Pancreas (tissue), 10 donors: ENCODE measurements around the gene SLC5A6. TPM values are rescaled to one million over a fixed set of nuclear protein-coding genes. Genes with fewer than 3 reads are reported as not detected.

ENCODE experiments used
- ATAC-seq, 4 donors: fragments of 200-7000 bp; cut with Tn5 transposase; one replicate each; pipeline versions ENCODE4 v1.8.0 to v1.9.1; 2020; ENCODE audit warnings: mild to moderate bottlenecking in 4 of 4, moderate library complexity in 4 of 4
- DNase-seq, 6 donors: peaks; one replicate each; pipeline ENCODE4 v3.0.0-alpha.2; 2020
- FAIRE-seq: peaks from 2 replicates; lab custom pipeline; 2012; peaks lifted over from hg19 to GRCh38; lab: Jason Lieb, UNC
- H3K27ac ChIP-seq, 4 donors: fragments of 200-600 bp; sonication (generic); 1 replicate in 3 of 4; 2 replicates in 1 of 4; pipeline versions ENCODE4 v1.5.0 to v1.8.0; 2020
- H3K27me3 ChIP-seq, 4 donors: fragments of 200-600 bp; one replicate each; pipeline ENCODE4 v1.8.0; 2021
- H3K36me3 ChIP-seq, 3 donors: fragments of 200-600 bp; sonication (generic) in 1 of 3; one replicate each; pipeline versions ENCODE4 v1.5.0 to v1.8.0; 2020 to 2021
- H3K4me1 ChIP-seq, 3 donors: fragments of 200-600 bp; one replicate each; pipeline ENCODE4 v1.8.0; 2021
- H3K4me3 ChIP-seq, 4 donors: fragments of 200-600 bp; sonication (generic) in 2 of 4; one replicate each; pipeline versions ENCODE4 v1.5.0 to v1.8.0; 2020 to 2021
- H3K9me3 ChIP-seq, 4 donors: fragments of 200-600 bp; one replicate each; pipeline ENCODE4 v1.8.0; 2021
- WGBS, 2 donors: extraction: QIAGEN DNeasy Blood & Tissue Kit; methylation state at CpG; one replicate each; pipeline ENCODE4 v1.1.7; 2013; 5-methylcytosine and 5-hydroxymethylcytosine counted together
- intact Hi-C, 3 donors: fragments of 100-400 bp; cut with DNase I; formaldehyde crosslinking; loops; one replicate each; pipeline versions ENCODE4 v1.11.1 to v1.14.2; 2022
- polyA plus RNA-seq, 2 donors: library from polyadenylated mRNA; stranded (reverse); fragments of 200-250 nt; gene quantifications; one replicate each; pipeline ENCODE4 v1.2.3, GENCODE V29; 2013
- total RNA-seq, 6 donors: library from RNA; stranded (reverse); fragmentation: NEBNext Ultra II Directional in 4 of 6; extraction: Animal tissue kit (Norgen Biotek cat#: 25700) in 4 of 6; gene quantifications; one replicate each; pipeline versions ENCODE4 v1.2.1 to v1.2.4, GENCODE V29; 2021 to 2023
- TF ChIP-seq, protein P1 (sequence below), 4 donors: fragments of 200-600 bp; sonication (generic) in 3 of 4; IDR thresholded peaks; one replicate each; pipeline versions ENCODE4 v1.5.0 to v1.8.0; 2021; ENCODE audit warnings: antibody characterized with exemption in 4 of 4
- donor health status: healthy with polysubstance abuse.
- donor health status: DM: no; HTN: no; CAD: no; lungs with moderate emphysema.
- donor health status: DM: no; HTN: no; CAD: no.
- donor health status: control.
- donor health status: control.
- donor health status: Bipolar disorder and iron deficiency.
- donor health status: DM: yes; HTN: yes; CAD: no.
- donor health status: DM: no; HTN: no; CAD: no.
- donor health status: DM: no; HTN: no; CAD: no.
- donor health status: DM: yes; HTN: yes; CAD: no.

SLC5A6 gene
- total and polyA plus RNA-seq, 8 donors, result 8.3 to 15.3 (median 14.7) TPM

DNA sequence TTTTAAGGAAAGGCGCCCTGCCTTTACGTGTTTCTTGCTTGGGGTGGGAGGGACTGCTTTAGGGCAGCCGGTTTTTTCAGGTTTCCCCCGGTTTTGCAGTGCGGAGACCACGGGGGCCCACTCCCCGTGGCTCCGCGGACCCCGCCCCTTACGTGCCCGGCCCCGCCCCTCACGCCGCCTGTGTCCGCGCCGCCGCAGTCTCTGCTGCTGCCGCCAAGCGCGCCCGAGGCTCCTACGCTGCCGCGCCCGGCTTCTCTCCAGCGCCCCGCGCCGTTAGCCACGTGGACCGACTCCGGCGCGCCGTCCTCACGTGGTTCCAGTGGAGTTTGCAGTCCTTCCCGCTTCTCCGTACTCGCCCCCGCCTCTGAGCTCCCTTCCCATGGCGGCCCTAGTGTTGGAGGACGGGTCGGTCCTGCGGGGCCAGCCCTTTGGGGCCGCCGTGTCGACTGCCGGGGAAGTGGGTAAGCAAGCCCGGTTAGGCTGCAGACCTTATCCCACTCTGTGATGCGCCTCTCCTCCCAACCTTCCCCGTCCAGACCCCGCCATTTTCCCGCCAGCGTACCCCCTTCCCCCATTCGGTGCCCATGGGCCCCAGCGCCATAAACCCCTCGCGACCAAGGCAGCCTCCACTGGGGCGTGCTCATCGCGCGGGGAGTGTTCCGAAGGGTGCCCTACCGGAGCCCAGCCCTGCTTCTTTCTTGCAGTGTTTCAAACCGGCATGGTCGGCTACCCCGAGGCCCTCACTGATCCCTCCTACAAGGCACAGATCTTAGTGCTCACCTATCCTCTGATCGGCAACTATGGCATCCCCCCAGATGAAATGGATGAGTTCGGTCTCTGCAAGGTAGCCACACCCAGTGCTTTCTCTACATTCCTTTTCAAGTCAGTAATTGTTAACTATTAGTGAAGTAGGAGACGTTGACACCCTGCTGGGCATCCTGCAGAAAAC, 5.4 kb upstream of the SLC5A6 start, which contains the start of gene CAD:
TSS of gene CAD (plus strand) at position 197 of the 949 bp plus-strand sequence. CDS start at position 380, 183 bp downstream.
- peak within 1 kb of the TSS; percentile 47 to 76 (median 66) for H3K4me3 ChIP-seq
- WGBS, 2 donors, result 1% methylated on average over 72 of the region's 72 CpGs
- H3K36me3 ChIP-seq, result no peaks in the 10 kb centered on the region
- H3K9me3 ChIP-seq, result no peaks in the 10 kb centered on the region
- peak within 1 kb of the TSS in 2 of 4 donors; percentile 7 to 45 for H3K27ac ChIP-seq
- FAIRE-seq (no peak), ATAC-seq (peak; percentile 91 to 97 (median 95)), DNase-seq (peak; percentile 75 to 94 (median 86))
- no peaks in the 10 kb centered on the region for H3K27me3 ChIP-seq
- intact Hi-C loops, result no loop called here
- H3K4me1 ChIP-seq, result peaks cover 7 to 17% (median 11%) of the 10 kb centered on the region in 3 donors
- TF ChIP-seq, protein P1, sequence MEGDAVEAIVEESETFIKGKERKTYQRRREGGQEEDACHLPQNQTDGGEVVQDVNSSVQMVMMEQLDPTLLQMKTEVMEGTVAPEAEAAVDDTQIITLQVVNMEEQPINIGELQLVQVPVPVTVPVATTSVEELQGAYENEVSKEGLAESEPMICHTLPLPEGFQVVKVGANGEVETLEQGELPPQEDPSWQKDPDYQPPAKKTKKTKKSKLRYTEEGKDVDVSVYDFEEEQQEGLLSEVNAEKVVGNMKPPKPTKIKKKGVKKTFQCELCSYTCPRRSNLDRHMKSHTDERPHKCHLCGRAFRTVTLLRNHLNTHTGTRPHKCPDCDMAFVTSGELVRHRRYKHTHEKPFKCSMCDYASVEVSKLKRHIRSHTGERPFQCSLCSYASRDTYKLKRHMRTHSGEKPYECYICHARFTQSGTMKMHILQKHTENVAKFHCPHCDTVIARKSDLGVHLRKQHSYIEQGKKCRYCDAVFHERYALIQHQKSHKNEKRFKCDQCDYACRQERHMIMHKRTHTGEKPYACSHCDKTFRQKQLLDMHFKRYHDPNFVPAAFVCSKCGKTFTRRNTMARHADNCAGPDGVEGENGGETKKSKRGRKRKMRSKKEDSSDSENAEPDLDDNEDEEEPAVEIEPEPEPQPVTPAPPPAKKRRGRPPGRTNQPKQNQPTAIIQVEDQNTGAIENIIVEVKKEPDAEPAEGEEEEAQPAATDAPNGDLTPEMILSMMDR (IDR thresholded peaks at IDR 0.05), result peak in 1 of 4 donors; percentile 11

DNA sequence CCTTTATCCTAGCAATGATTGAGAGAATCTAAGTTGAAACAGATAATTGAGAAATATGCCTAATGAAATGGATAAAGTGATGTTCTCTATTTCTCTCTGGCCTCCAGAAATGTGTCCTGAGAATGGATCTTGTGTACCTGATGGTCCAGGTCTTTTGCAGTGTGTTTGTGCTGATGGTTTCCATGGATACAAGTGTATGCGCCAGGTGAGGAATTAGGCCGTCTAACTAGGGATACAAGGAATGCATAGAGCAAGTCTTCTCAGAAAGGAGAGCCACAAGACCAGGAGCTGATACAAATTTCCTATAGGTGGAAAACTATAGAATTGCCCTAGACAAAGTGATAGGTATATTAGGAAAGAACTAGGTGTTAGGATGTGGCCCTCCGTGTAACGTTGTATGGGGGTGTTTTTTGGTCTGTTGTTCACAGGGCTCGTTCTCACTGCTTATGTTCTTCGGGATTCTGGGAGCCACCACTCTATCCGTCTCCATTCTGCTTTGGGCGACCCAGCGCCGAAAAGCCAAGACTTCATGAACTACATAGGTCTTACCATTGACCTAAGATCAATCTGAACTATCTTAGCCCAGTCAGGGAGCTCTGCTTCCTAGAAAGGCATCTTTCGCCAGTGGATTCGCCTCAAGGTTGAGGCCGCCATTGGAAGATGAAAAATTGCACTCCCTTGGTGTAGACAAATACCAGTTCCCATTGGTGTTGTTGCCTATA, 4.5 kb upstream of the SLC5A6 start:
- TF ChIP-seq, protein P1 (IDR thresholded peaks at IDR 0.05), result no peak
- H3K36me3 ChIP-seq, result no peaks in the 10 kb centered on the region
- no peak for ATAC-seq
- peaks cover 7 to 17% (median 11%) of the 10 kb centered on the region in 3 donors for H3K4me1 ChIP-seq
- 73% methylated on average over 13 of the region's 13 CpGs for WGBS, 2 donors
- no peaks in the 10 kb centered on the region for H3K27me3 ChIP-seq
- no peak for FAIRE-seq
- H3K9me3 ChIP-seq, result no peaks in the 10 kb centered on the region
- H3K27ac ChIP-seq, result peak overlapping the region in 2 of 4 donors; percentile 7 to 45
- intact Hi-C loops, result no loop called here
- DNase-seq, result no peak
- peak overlapping the region in 3 of 4 donors; percentile 56 to 76 (median 75) for H3K4me3 ChIP-seq

DNA sequence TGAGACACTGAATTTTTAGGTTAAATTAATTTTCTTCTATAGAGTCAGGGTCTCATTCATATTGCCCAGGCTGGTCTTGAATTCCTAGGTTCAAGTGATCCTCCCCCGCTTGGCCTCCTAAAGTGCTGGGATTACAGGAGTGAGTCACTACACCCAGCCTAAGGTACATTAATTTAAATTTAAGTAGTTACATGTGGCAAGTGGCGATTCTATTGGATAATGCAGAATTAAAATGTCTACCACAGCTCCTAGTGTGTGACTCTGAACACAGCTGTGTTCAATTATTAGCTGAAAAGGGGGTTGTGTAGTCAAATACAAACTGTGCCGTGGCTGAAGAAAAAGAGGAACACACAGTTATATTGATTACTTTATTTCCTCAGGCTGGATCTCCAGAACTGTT, 2.9 kb upstream of the SLC5A6 start:
- Histone ChIP-seq H3K36me3 (no peaks in the 10 kb centered on the region), H3K4me3 (no peak overlapping the region), H3K27ac (no peak overlapping the region), H3K4me1 (peaks cover 7 to 22% (median 11%) of the 10 kb centered on the region in 3 donors), H3K9me3 (no peaks in the 10 kb centered on the region), H3K27me3 (no peaks in the 10 kb centered on the region)
- FAIRE-seq (no peak), DNase-seq (no peak), ATAC-seq (no peak)
- intact Hi-C loops, result no loop called here
- TF ChIP-seq, protein P1 (IDR thresholded peaks at IDR 0.05), result no peak
- 86 to 95% methylated on average over 3 of the region's 3 CpGs for WGBS, 2 donors

DNA sequence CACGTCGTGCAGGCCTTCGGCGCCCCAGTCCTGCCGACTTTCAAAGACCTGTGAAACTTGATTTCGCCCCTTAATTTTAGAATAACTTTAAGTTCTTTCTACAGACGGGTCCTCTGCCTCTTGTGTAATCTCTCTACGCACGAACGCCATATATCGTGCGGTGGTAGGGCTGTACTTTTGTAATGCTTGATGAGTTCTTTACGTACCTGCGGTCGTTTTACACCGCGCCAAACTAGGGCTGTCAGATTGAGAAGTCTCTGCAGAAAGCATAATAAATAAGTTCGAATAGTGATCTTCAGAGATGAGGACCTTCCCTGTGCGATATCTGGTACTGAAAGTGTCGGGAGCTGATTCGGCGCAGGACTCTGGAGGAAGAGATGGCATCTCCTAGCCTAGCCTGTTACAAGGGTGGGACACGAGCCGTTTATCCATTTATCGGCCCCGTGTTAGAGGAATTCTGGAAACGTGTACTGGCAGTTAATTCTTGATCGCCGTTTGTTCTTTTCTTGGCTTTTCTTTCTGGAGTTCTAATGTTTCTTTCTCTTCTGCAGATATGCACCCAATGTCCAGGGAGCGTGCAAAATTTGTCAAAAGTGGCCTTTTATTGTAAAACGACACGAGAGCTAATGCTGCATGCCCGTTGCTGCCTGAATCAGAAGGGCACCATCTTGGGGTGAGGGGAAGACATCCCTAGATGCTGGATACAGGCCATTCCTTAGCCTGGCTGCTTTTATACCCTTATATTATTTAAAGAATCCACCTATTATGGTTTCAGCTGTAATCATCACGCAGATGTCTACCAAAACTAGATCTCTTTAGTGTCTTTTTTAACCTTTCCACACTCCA, 781 bp upstream of the SLC5A6 start:
- peak overlapping the region; percentile 93 to 98 (median 96) for H3K27ac ChIP-seq
- peak overlapping the region; percentile 69 to 84 (median 84) for H3K4me3 ChIP-seq
- H3K9me3 ChIP-seq, result no peaks in the 10 kb centered on the region
- FAIRE-seq, result no peak
- no peaks in the 10 kb centered on the region for H3K27me3 ChIP-seq
- peak; percentile 7 to 33 (median 18) for ATAC-seq
- WGBS, 2 donors, result 5% methylated on average over 34 of the region's 34 CpGs
- no peaks in the 10 kb centered on the region for H3K36me3 ChIP-seq
- peaks cover 7 to 14% (median 11%) of the 10 kb centered on the region in 3 donors for H3K4me1 ChIP-seq
- intact Hi-C loops, result no loop called here
- TF ChIP-seq, protein P1 (IDR thresholded peaks at IDR 0.05), result no peak
- no peak for DNase-seq
